Transverse colon (tissue), 4 donors: ENCODE measurements around the gene HDX. TPM values are rescaled to one million over a fixed set of nuclear protein-coding genes. Genes with fewer than 3 reads are reported as not detected.

ENCODE experiments used
- DNase-seq: peaks from one replicate; pipeline ENCODE4 v3.0.0-alpha.2; 2019
- H3K27ac ChIP-seq, 4 donors: fragments of 200-600 bp; sonication (generic); 2 replicates each; pipeline ENCODE4 v1.5.1; 2016 to 2018; ENCODE audit warnings: inconsistent platforms in 4 of 4
- H3K27me3 ChIP-seq: fragments of 200-600 bp; sonication (generic); 2 replicates; pipeline ENCODE4 v1.5.1; 2017; ENCODE audit warnings: inconsistent platforms
- H3K36me3 ChIP-seq, 4 donors: fragments of 200-600 bp; sonication (generic); 2 replicates each; pipeline ENCODE4 v1.5.1; 2017 to 2019; ENCODE audit warnings: inconsistent platforms in 4 of 4
- H3K4me1 ChIP-seq, 4 donors: fragments of 200-600 bp; sonication (generic); 2 replicates each; pipeline ENCODE4 v1.5.1; 2017 to 2020; ENCODE audit warnings: inconsistent platforms in 4 of 4
- H3K4me3 ChIP-seq, 4 donors: fragments of 200-600 bp; sonication (generic); 1 replicate in 1 of 4; 2 replicates in 3 of 4; pipeline versions ENCODE4 v1.5.1 to v1.6.1; 2017 to 2019; ENCODE audit warnings: inconsistent platforms in 4 of 4
- H3K9me3 ChIP-seq, 2 donors: fragments of 200-600 bp; sonication (generic); 2 replicates each; pipeline ENCODE4 v1.5.1; 2017 to 2019; ENCODE audit warnings: inconsistent platforms in 2 of 2
- EP300 ChIP-seq: sonication (generic); formaldehyde crosslinking; IDR thresholded peaks from one replicate; pipeline ENCODE4 v1.6.1; 2017; ENCODE audit warnings: antibody characterized with exemption, low read depth
- POLR2A ChIP-seq: fragments of 450-650 bp; IDR thresholded peaks from one replicate; pipeline ENCODE4 v1.6.1; 2016; ENCODE audit warnings: antibody characterized with exemption, mild to moderate bottlenecking, moderate library complexity
- POLR2AphosphoS5 ChIP-seq, 3 donors: sonication (generic); formaldehyde crosslinking; IDR thresholded peaks; one replicate each; pipeline ENCODE4 v1.6.1; 2016; ENCODE audit warnings: antibody characterized with exemption in 3 of 3
- WGBS, 2 donors: methylation state at CpG; one replicate each; pipeline ENCODE4 v1.1.5; 2018; ENCODE audit warnings: low coverage in 1 of 2; 5-methylcytosine and 5-hydroxymethylcytosine counted together
- in situ Hi-C, 4 donors: fragments of 200-750 bp; cut with MboI; loops; one replicate each; pipeline versions ENCODE4 v1.15.0 to v1.15.1; 2017; ENCODE audit warnings: low sequenced_read_pairs in 3 of 4, low pct_ligation_motif_present in 1 of 4, low pct_unique_long_range_greater_than_20kb in 1 of 4
- intact Hi-C: fragments of 100-400 bp; cut with DNase I; formaldehyde crosslinking; loops from one replicate; pipeline ENCODE4 v1.15.1; 2023; ENCODE audit warnings: low total_unique reads
- total RNA-seq, 4 donors: library from RNA; depleted of rRNA; stranded (reverse); fragments of >200 nt; gene quantifications; one replicate each; pipeline ENCODE4 v1.1.0, GENCODE V29; 2016
- TF ChIP-seq, protein P1 (sequence below), 5 experiments: fragments of 200-600 bp in 3 of 5; fragments of 450-650 bp in 2 of 5; sonication (generic) in 3 of 5; IDR thresholded peaks; 1 replicate in 2 of 5; 2 replicates in 3 of 5; pipeline ENCODE4 v1.5.1; 2016 to 2017; ENCODE audit warnings: antibody characterized with exemption in 5 of 5, inconsistent platforms in 3 of 5, mild to moderate bottlenecking in 2 of 5, moderate library complexity in 1 of 5

Gene HDX
- total RNA-seq, 4 donors from 2014 or later = 0.37 to 3.8 (median 2.5) TPM; not detected in 1

DNA sequence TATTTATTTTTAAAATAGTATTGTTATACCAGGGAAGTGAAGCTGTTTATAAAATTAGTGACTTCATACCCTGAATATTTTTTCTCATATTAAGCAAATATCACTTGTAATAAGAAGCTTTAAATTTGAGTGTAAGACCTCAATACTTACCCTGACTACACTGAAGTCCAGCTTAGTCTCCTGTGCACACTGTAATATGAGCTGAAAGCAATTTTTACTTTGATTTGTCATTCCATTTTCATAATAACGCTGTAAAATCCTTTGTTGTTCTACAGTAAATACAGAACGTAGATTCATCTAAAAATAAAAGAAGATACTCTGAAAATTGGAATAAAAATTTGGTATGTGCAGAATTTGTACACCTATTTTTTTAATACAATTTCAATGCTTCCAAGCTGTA, 27.2 kb downstream of the HDX start:
- intact Hi-C loops = no loop called here
- Histone ChIP-seq H3K36me3 (no peaks in the 10 kb centered on the region), H3K27me3 (no peaks in the 10 kb centered on the region), H3K4me1 (no peaks in the 10 kb centered on the region), H3K9me3 (no peaks in the 10 kb centered on the region), H3K4me3 (no peak overlapping the region), H3K27ac (no peak overlapping the region)
- 33 to 71% methylated on average over 1 to 2 of the region's 2 CpGs for WGBS, 2 donors
- DNase-seq = no peak
- in situ Hi-C loops = no loop called here
- no peak for TF ChIP-seq POLR2A
- TF ChIP-seq POLR2AphosphoS5 (IDR thresholded peaks at IDR 0.05) = no peak
- no peak for TF ChIP-seq EP300
- TF ChIP-seq, protein P1, sequence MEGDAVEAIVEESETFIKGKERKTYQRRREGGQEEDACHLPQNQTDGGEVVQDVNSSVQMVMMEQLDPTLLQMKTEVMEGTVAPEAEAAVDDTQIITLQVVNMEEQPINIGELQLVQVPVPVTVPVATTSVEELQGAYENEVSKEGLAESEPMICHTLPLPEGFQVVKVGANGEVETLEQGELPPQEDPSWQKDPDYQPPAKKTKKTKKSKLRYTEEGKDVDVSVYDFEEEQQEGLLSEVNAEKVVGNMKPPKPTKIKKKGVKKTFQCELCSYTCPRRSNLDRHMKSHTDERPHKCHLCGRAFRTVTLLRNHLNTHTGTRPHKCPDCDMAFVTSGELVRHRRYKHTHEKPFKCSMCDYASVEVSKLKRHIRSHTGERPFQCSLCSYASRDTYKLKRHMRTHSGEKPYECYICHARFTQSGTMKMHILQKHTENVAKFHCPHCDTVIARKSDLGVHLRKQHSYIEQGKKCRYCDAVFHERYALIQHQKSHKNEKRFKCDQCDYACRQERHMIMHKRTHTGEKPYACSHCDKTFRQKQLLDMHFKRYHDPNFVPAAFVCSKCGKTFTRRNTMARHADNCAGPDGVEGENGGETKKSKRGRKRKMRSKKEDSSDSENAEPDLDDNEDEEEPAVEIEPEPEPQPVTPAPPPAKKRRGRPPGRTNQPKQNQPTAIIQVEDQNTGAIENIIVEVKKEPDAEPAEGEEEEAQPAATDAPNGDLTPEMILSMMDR (IDR thresholded peaks at IDR 0.05) = no peak

DNA sequence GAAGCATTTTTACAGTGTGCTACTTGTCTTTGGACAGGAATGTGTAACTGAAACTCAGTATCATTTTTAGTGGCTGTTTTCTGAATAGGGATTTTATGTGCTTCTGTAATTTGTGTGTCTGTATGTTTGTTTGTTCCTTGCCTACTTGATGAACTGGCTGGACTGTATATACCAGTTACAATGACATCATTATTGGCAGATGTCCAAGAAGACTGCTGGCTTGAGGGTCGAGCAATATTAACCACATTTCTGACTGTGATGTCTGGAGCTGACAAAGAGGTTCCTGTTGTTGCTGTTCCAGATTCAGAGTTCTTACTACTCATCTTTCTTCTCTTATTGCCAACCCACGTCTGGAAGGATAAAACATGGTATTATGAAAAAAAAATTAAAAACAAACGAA, 33.0 kb downstream of the HDX start:
- no peaks in the 10 kb centered on the region for H3K9me3 ChIP-seq
- no peaks in the 10 kb centered on the region for H3K36me3 ChIP-seq
- no peak overlapping the region for H3K27ac ChIP-seq
- DNase-seq = no peak
- intact Hi-C loops (no loop called here), in situ Hi-C loops (no loop called here)
- no peak overlapping the region for H3K4me3 ChIP-seq
- no peaks in the 10 kb centered on the region for H3K27me3 ChIP-seq
- 22 to 80% methylated on average over 1 to 3 of the region's 3 CpGs for WGBS, 2 donors
- TF ChIP-seq EP300 (no peak), POLR2A (no peak), POLR2AphosphoS5 (IDR thresholded peaks at IDR 0.05) (no peak)
- TF ChIP-seq, protein P1 (IDR thresholded peaks at IDR 0.05) = no peak
- no peaks in the 10 kb centered on the region for H3K4me1 ChIP-seq

GRCh38 chrX:84467898-84468297, 34.4 kb downstream of the HDX start:
- TF ChIP-seq, protein P1 (IDR thresholded peaks at IDR 0.05) = no peak
- TF ChIP-seq POLR2A (no peak), POLR2AphosphoS5 (IDR thresholded peaks at IDR 0.05) (no peak), EP300 (no peak)
- no peak for DNase-seq
- intact Hi-C loops (no loop called here), in situ Hi-C loops (no loop called here)
- Histone ChIP-seq H3K9me3 (no peaks in the 10 kb centered on the region), H3K36me3 (no peaks in the 10 kb centered on the region), H3K27me3 (no peaks in the 10 kb centered on the region), H3K4me1 (no peaks in the 10 kb centered on the region), H3K4me3 (no peak overlapping the region), H3K27ac (no peak overlapping the region)
- WGBS, 2 donors = 63 to 100% methylated on average over 1 of the region's 1 CpG

DNA sequence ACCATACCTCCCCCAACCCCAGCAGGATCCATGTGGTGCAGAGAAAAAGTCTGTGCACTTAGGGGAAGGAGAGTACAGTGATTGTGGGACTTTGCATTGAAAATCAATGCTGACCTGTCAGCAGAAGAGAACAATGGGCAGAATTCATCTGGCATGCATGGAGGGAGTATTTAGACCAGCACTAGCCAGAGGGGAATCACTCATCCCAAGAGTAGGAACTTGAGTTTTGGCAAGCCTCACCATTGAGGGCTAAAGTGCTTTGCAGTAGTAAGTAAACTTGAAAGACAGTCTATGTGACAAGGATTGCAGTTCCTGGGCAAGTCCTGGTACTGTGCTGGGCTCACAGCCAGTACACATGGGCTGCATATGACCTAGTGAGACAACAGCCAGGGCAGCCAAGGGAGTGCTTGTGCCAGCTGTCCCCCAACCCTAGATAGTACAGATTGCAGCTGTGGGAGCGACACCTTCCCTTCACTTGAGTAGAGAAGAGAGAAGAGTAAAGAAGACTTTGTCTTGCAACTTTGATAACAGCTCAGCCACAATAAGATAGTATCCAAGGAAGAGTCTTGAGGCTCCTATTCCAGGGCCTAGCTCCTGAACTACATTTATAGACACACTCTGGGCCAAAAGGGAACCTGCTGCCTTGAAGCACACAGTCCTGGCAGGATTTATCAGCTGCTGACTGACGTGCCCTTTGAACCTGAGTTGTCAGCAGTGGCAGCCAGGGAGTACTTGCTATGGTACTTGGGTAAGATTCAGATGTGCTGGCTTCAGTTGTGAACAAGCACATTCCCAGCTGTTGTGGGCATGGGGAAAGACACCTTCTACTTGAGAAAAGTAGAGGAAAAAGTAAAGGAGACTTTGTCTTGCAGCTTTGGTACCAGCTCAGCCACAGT, 48.7 kb downstream of the HDX start:
- Histone ChIP-seq H3K36me3 (no peaks in the 10 kb centered on the region), H3K4me1 (no peaks in the 10 kb centered on the region), H3K9me3 (no peaks in the 10 kb centered on the region), H3K27me3 (no peaks in the 10 kb centered on the region), H3K27ac (no peak overlapping the region), H3K4me3 (no peak overlapping the region)
- in situ Hi-C loops (no loop called here), intact Hi-C loops (loop anchor here (2.0 kb wide), 1 partner anchor 61 kb away; no protein-coding TSS in a partner anchor)
- 66% methylated on average over 2 of the region's 2 CpGs; no CpG with 5 or more reads in 1 of the 2 donors for WGBS, 2 donors
- TF ChIP-seq POLR2A (no peak), POLR2AphosphoS5 (IDR thresholded peaks at IDR 0.05) (no peak), EP300 (no peak)
- TF ChIP-seq, protein P1 (IDR thresholded peaks at IDR 0.05) = no peak
- no peak for DNase-seq
